ENCODE data around the gene LSAMP.

Gene LSAMP

DNA sequence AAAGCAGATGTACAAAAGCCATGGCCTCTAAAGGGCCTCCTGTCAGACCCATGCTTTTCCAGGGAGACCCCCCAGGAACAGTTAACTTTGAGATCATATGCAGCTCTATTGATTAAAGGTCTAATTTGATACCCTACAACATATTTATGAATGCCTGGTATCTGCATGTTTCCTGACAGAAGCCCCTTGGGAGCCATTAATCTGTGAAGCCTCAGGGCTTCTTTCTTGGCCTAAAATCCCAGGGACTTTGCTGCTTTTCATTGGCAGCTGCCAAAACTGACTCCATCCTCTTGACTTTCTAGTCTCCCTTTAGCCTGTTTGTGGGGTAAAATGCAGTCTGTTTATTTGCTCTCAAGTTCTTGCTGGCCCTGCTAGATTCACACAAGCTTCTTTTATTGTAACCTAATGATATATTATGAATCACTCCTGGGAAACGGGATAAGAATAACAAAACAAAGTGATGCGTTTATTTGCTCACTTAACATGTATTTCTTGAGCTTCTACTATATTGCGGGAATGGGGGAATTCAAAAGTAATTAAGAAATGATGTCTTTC is 257.0 kb downstream of the LSAMP start:
- Histone ChIP-seq H2BK5ac (ENCODE audit: low read length) (no peak overlapping the region), H3K79me1 (ENCODE audit: low read length) (no peaks in the 10 kb centered on the region), H3K56ac (ENCODE audit: low read length) (no peak overlapping the region), H2AK5ac (ENCODE audit: low read length) (no peak overlapping the region), H3K4me1 (ENCODE audit: control insufficient read depth, low read depth, low read length) (no peaks in the 10 kb centered on the region), H3K18ac (ENCODE audit: low read length) (no peak overlapping the region), H3K27ac (ENCODE audit: low read depth, low read length) (no peak overlapping the region), H2BK120ac (ENCODE audit: low read depth, low read length) (no peak overlapping the region), H3K4me3 (ENCODE audit: low read length) (no peak overlapping the region), H3K27me3 (ENCODE audit: insufficient read depth, low read length, poor library complexity) (no peaks in the 10 kb centered on the region), H4K8ac (ENCODE audit: low read depth, low read length) (no peak overlapping the region), H3K9ac (ENCODE audit: low read length) (no peak overlapping the region), H3K4ac (ENCODE audit: low read depth, low read length) (no peak overlapping the region), H3K23ac (ENCODE audit: low read length) (no peak overlapping the region), H3K36me3 (ENCODE audit: control insufficient read depth, insufficient read depth, low read length) (no peaks in the 10 kb centered on the region), H2BK15ac (replicated peaks; ENCODE audit: low read depth) (no peak overlapping the region), H4K5ac (ENCODE audit: low read length) (no peak overlapping the region), H3K4me2 (ENCODE audit: low read length) (no peak overlapping the region), H3K79me2 (ENCODE audit: control insufficient read depth, insufficient read depth, low read length) (no peaks in the 10 kb centered on the region)
- WGBS (ENCODE audit: extremely low coverage, insufficient coverage, low lambda C conversion rate): no CpG with 5 or more reads among the region's 3 CpGs
- no peak for DNase-seq

- WGBS (ENCODE audit: extremely low coverage, insufficient coverage, low lambda C conversion rate): no CpG with 5 or more reads among the region's 1 CpG
- Histone ChIP-seq H2BK5ac (ENCODE audit: low read length) (no peak overlapping the region), H3K79me1 (ENCODE audit: low read length) (no peaks in the 10 kb centered on the region), H3K4me1 (ENCODE audit: control insufficient read depth, low read depth, low read length) (no peaks in the 10 kb centered on the region), H3K36me3 (ENCODE audit: control insufficient read depth, insufficient read depth, low read length) (no peaks in the 10 kb centered on the region), H3K27me3 (ENCODE audit: insufficient read depth, low read length, poor library complexity) (no peaks in the 10 kb centered on the region), H2BK120ac (ENCODE audit: low read depth, low read length) (no peak overlapping the region), H4K8ac (ENCODE audit: low read depth, low read length) (no peak overlapping the region), H3K9ac (ENCODE audit: low read length) (no peak overlapping the region), H3K56ac (ENCODE audit: low read length) (no peak overlapping the region), H4K5ac (ENCODE audit: low read length) (no peak overlapping the region), H3K18ac (ENCODE audit: low read length) (no peak overlapping the region), H3K4me3 (ENCODE audit: low read length) (no peak overlapping the region), H2AK5ac (ENCODE audit: low read length) (no peak overlapping the region), H3K27ac (ENCODE audit: low read depth, low read length) (no peak overlapping the region), H3K4ac (ENCODE audit: low read depth, low read length) (no peak overlapping the region), H3K4me2 (ENCODE audit: low read length) (no peak overlapping the region), H3K79me2 (ENCODE audit: control insufficient read depth, insufficient read depth, low read length) (no peaks in the 10 kb centered on the region), H3K23ac (ENCODE audit: low read length) (no peak overlapping the region), H2BK15ac (replicated peaks; ENCODE audit: low read depth) (no peak overlapping the region)
- DNase-seq: no peak
These were observed 259.2 kb downstream of the LSAMP start for GRCh38 chr3:116186049-116186448.

DNA sequence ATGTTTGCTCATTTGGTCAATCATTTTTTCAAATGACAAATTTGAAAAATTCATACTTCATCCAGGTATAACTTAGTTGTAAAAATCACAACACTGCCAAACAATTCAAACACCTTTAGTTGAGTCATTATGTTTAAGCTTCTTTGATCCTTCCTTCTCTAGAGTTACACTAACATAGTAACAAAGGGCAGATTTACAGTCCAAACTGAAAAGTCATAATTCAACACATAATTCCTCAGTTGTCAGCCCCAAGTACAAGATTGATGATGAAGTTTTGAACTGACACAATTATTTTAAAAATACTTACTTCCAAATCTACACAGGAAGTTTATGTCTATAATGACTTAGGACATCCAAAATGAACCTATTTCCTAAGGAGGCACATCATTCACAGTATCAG is 264.1 kb downstream of the LSAMP start:
- Histone ChIP-seq H2AK5ac (ENCODE audit: low read length) (no peak overlapping the region), H3K79me1 (ENCODE audit: low read length) (no peaks in the 10 kb centered on the region), H4K8ac (ENCODE audit: low read depth, low read length) (no peak overlapping the region), H3K23ac (ENCODE audit: low read length) (no peak overlapping the region), H3K27me3 (ENCODE audit: insufficient read depth, low read length, poor library complexity) (no peaks in the 10 kb centered on the region), H3K4ac (ENCODE audit: low read depth, low read length) (no peak overlapping the region), H2BK5ac (ENCODE audit: low read length) (no peak overlapping the region), H2BK120ac (ENCODE audit: low read depth, low read length) (no peak overlapping the region), H4K5ac (ENCODE audit: low read length) (no peak overlapping the region), H3K56ac (ENCODE audit: low read length) (no peak overlapping the region), H3K27ac (ENCODE audit: low read depth, low read length) (no peak overlapping the region), H3K4me2 (ENCODE audit: low read length) (no peak overlapping the region), H3K36me3 (ENCODE audit: control insufficient read depth, insufficient read depth, low read length) (no peaks in the 10 kb centered on the region), H2BK15ac (replicated peaks; ENCODE audit: low read depth) (no peak overlapping the region), H3K18ac (ENCODE audit: low read length) (no peak overlapping the region), H3K4me1 (ENCODE audit: control insufficient read depth, low read depth, low read length) (no peaks in the 10 kb centered on the region), H3K4me3 (ENCODE audit: low read length) (no peak overlapping the region), H3K9ac (ENCODE audit: low read length) (no peak overlapping the region), H3K79me2 (ENCODE audit: control insufficient read depth, insufficient read depth, low read length) (no peaks in the 10 kb centered on the region)
- DNase-seq: no peak

DNA sequence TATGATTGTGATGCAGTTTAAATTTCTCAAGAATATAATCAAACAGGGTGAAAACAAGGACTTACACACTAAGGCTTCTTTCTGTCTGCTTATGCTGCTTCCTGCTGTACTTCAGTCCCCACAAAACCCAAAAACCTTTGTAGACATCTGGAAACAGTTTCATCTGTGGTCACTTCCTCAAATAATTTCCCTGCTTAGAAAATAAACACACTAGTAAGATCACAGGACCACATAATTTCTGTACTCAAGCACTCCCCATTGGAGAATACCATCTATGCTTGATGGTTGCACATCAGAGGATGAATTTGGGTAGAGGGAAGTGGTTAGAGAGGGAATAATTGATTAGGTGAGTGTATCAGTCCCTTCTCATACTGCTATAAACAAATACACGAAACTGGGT is 266.2 kb downstream of the LSAMP start:
- Histone ChIP-seq H3K56ac (ENCODE audit: low read length) (no peak overlapping the region), H3K79me2 (ENCODE audit: control insufficient read depth, insufficient read depth, low read length) (no peaks in the 10 kb centered on the region), H3K4me3 (ENCODE audit: low read length) (no peak overlapping the region), H4K5ac (ENCODE audit: low read length) (no peak overlapping the region), H4K8ac (ENCODE audit: low read depth, low read length) (no peak overlapping the region), H2AK5ac (ENCODE audit: low read length) (no peak overlapping the region), H3K79me1 (ENCODE audit: low read length) (no peaks in the 10 kb centered on the region), H2BK15ac (replicated peaks; ENCODE audit: low read depth) (no peak overlapping the region), H2BK120ac (ENCODE audit: low read depth, low read length) (no peak overlapping the region), H3K36me3 (ENCODE audit: control insufficient read depth, insufficient read depth, low read length) (no peaks in the 10 kb centered on the region), H3K4me2 (ENCODE audit: low read length) (no peak overlapping the region), H3K4me1 (ENCODE audit: control insufficient read depth, low read depth, low read length) (no peaks in the 10 kb centered on the region), H3K18ac (ENCODE audit: low read length) (no peak overlapping the region), H3K27me3 (ENCODE audit: insufficient read depth, low read length, poor library complexity) (no peaks in the 10 kb centered on the region), H3K9ac (ENCODE audit: low read length) (no peak overlapping the region), H2BK5ac (ENCODE audit: low read length) (no peak overlapping the region), H3K4ac (ENCODE audit: low read depth, low read length) (no peak overlapping the region), H3K27ac (ENCODE audit: low read depth, low read length) (no peak overlapping the region), H3K23ac (ENCODE audit: low read length) (no peak overlapping the region)
- DNase-seq: no peak
- no CpG with 5 or more reads among the region's 1 CpG for WGBS (ENCODE audit: extremely low coverage, insufficient coverage, low lambda C conversion rate)

- no peaks in the 10 kb centered on the region for H3K79me1 ChIP-seq (ENCODE audit: low read length)
- H3K4ac ChIP-seq (ENCODE audit: low read depth, low read length): no peak overlapping the region
These were observed 268.2 kb downstream of the LSAMP start for GRCh38 chr3:116176974-116177555.

GRCh38 chr3:116166121-116166520 is 279.2 kb downstream of the LSAMP start:
- Histone ChIP-seq H3K27me3 (ENCODE audit: insufficient read depth, low read length, poor library complexity) (no peaks in the 10 kb centered on the region), H3K79me1 (ENCODE audit: low read length) (no peaks in the 10 kb centered on the region), H3K79me2 (ENCODE audit: control insufficient read depth, insufficient read depth, low read length) (no peaks in the 10 kb centered on the region), H3K56ac (ENCODE audit: low read length) (no peak overlapping the region), H2BK15ac (replicated peaks; ENCODE audit: low read depth) (no peak overlapping the region), H3K4me3 (ENCODE audit: low read length) (no peak overlapping the region), H2AK5ac (ENCODE audit: low read length) (no peak overlapping the region), H3K4me1 (ENCODE audit: control insufficient read depth, low read depth, low read length) (no peaks in the 10 kb centered on the region), H4K5ac (ENCODE audit: low read length) (no peak overlapping the region), H2BK5ac (ENCODE audit: low read length) (no peak overlapping the region), H3K4me2 (ENCODE audit: low read length) (no peak overlapping the region), H3K23ac (ENCODE audit: low read length) (no peak overlapping the region), H3K9ac (ENCODE audit: low read length) (no peak overlapping the region), H4K8ac (ENCODE audit: low read depth, low read length) (no peak overlapping the region), H3K36me3 (ENCODE audit: control insufficient read depth, insufficient read depth, low read length) (no peaks in the 10 kb centered on the region), H3K27ac (ENCODE audit: low read depth, low read length) (no peak overlapping the region), H3K18ac (ENCODE audit: low read length) (no peak overlapping the region), H3K4ac (ENCODE audit: low read depth, low read length) (no peak overlapping the region), H2BK120ac (ENCODE audit: low read depth, low read length) (no peak overlapping the region)
- DNase-seq: no peak

More at GRCh38 chr3:116176974-116177555, 268.2 kb downstream of the LSAMP start:
- no CpG with 5 or more reads among the region's 1 CpG for WGBS (ENCODE audit: extremely low coverage, insufficient coverage, low lambda C conversion rate)
- Histone ChIP-seq H3K36me3 (ENCODE audit: control insufficient read depth, insufficient read depth, low read length) (no peaks in the 10 kb centered on the region), H2BK15ac (replicated peaks; ENCODE audit: low read depth) (no peak overlapping the region), H3K18ac (ENCODE audit: low read length) (no peak overlapping the region), H3K9ac (ENCODE audit: low read length) (no peak overlapping the region), H3K56ac (ENCODE audit: low read length) (no peak overlapping the region), H3K27ac (ENCODE audit: low read depth, low read length) (no peak overlapping the region), H2BK120ac (ENCODE audit: low read depth, low read length) (no peak overlapping the region), H3K79me2 (ENCODE audit: control insufficient read depth, insufficient read depth, low read length) (no peaks in the 10 kb centered on the region), H3K4me2 (ENCODE audit: low read length) (no peak overlapping the region), H3K23ac (ENCODE audit: low read length) (no peak overlapping the region), H4K8ac (ENCODE audit: low read depth, low read length) (no peak overlapping the region), H3K27me3 (ENCODE audit: insufficient read depth, low read length, poor library complexity) (no peaks in the 10 kb centered on the region), H3K4me1 (ENCODE audit: control insufficient read depth, low read depth, low read length) (no peaks in the 10 kb centered on the region), H3K4me3 (ENCODE audit: low read length) (no peak overlapping the region), H2AK5ac (ENCODE audit: low read length) (no peak overlapping the region), H2BK5ac (ENCODE audit: low read length) (no peak overlapping the region), H4K5ac (ENCODE audit: low read length) (no peak overlapping the region)
- DNase-seq: no peak

All from mesendoderm (in vitro differentiated cells).